HG03097 (cell line): Measurements from ENCODE around the gene ARHGEF25.
"Not testable (repeated sequence)": the region's sequence is repeated elsewhere in the genome, so short reads cannot be mapped to it uniquely, and the experiment has no call there.

Experiments
- ATAC-seq: cut with Tn5 transposase; IDR thresholded peaks from one replicate; pipeline ENCODE4 v1.9.1; 2021; ENCODE audit not compliant: unreplicated experiment, low FRiP score

ARHGEF25 gene

GRCh38 chr12:57607958-57608663, 3.1 kb upstream of the ARHGEF25 start:
- no peak for ATAC-seq

GRCh38 chr12:57609101-57609780, 2.0 kb upstream of the ARHGEF25 start:
- ATAC-seq = no peak

DNA sequence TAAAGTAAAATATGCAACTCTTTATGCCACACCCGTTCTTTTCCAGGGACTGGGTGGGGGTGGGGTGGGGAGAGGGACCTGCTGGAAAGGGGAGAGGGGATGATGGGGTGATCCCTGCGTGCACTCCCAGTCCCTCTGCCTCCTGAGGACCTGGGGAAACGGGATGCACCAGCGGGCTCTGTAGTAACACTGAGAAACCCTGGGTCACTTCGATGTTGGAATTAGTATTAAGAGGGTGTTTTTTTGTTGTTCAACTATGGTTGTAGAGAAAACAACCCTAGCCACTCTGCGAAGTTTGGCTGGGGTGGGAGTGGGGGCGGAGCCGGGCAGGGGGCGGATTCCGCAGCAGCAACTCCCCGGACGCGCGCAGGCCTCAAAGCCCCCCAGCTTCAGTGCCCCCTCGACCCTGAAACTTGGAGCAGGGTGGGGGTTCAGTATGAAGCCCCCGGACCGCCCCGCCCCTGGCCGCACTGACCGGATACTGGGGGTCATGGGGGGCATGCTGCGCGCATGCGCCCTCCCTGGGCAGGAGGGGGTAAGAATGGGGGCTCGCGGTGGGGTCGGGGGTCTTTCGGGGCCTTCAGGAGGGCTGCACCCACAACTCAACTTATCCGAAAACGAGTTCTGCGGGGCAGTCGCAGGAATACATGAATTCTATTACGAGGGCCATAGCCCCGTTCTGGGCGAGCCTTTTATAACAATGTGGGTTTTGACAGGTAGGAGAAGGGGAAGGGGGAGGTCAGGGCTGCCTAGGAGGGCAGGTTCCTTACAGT, 1.3 kb upstream of the ARHGEF25 start:
- ATAC-seq = no peak

DNA sequence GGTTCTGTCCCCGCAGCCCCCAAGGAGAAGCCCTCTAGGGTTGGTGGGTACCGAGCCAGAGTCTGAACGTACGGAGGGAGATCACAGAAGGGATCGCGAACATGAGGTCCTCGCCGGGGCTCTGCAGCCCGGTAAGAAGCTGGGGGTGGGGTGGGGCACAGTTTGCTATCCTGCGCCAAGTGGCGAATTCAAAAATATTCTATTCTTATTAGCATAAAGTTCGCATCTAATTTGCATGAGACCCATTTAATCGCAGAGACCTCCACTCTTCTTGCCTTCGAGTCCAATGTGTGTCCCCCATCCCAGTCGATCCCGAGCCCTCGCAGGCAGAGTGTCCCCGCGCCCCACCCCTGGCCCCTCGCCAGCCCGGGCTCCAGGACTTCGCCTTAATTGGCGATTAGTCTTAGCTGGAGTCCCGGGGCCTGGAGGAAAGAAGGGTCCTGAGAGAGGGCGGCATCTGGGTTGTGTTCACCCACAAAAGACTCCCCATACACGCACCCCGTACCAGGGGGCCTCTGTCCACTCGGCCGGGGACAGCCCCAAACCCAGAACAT, 604 bp upstream of the ARHGEF25 start:
- ATAC-seq = no peak

GRCh38 chr12:57611827-57612710, 834 bp downstream of the ARHGEF25 start:
- ATAC-seq = no peak

DNA sequence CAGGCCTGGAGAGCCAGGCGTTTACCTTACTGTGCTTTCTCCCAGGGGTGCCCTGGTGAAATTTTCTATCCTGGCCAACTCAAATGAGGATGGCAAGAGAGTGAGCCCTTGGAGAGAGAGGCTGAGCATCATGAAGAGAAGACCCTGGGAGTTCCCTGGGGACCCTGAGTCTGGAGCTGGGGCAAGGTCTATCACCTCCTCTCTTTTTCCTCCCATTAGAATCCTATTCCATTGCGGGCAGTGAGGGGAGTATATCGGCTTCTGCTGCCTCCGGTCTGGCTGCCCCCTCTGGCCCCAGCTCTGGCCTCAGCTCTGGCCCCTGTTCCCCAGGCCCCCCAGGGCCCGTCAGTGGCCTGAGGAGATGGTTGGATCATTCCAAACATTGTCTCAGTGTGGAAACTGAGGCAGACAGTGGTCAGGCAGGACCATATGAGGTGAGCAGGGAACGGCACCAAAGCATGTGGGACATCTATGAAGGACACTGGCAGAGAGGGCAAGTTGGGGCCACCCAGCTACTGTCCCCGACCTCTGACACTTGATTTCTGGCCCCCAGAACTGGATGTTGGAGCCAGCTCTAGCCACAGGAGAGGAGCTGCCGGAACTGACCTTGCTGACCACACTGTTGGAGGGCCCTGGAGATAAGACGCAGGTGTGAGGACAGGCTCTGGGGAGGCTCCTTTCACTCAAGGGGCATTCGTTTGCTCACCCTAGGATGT, 1.6 kb downstream of the ARHGEF25 start:
- no peak for ATAC-seq

DNA sequence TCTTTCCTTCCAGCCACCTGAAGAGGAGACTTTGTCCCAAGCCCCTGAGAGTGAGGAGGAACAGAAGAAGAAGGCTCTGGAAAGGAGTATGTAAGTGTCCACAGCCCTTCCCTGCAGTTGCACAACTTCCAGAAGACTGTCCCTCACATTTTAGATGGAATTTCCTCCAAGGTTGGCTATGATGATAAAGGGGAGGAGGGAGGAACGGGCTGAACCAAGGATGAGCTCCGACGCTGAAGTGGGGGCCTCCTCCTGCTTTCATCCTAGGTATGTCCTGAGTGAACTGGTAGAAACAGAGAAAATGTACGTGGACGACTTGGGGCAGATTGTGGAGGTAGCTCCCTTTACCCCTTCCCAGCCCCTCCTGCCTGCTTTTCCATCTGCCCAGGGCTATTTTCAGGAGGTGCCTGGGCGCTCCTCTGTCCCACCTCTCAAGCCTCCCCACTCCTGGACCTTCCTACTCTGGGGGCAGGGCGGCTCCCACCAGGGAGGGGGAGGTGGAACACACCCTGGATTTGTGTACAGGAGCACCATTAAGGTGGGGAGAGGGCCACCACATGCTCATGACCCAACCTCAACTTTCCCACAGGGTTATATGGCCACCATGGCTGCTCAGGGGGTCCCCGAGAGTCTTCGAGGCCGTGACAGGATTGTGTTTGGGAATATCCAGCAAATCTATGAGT, 2.3 kb downstream of the ARHGEF25 start:
- no peak for ATAC-seq

DNA sequence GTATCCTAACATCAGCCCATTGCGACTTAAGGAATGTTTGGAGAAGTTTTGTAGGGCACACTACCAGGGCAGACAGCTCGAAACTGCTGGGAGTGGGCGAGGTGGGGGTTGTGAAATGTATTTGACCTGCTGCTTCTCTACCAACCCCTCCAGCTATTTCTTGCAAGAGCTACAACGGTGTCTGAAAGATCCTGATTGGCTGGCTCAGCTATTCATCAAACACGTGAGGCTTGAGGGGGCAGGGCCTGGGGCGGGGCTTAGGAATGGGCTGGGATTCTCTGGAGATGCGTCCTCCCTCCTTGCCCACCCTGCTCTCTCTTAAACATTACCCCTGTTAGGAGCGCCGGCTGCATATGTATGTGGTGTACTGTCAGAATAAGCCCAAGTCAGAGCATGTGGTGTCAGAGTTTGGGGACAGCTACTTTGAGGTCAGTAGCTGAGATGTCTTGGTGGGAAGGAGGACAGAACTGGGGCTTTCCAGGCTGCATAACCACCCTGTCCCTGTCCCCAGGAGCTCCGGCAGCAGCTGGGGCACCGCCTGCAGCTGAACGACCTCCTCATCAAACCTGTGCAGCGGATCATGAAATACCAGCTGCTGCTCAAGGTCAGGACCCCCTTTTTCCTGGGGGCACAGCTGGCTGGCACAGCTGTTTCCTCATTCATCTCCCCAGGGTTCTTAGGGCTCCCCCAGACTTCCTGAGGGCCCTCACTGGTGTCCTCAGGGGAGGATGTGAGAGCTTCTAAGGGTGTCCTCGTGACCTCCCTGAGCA, 3.1 kb downstream of the ARHGEF25 start:
- no peak for ATAC-seq

- no peak for ATAC-seq
Observed at GRCh38 chr12:57614948-57615500, 3.8 kb downstream of the ARHGEF25 start.

DNA sequence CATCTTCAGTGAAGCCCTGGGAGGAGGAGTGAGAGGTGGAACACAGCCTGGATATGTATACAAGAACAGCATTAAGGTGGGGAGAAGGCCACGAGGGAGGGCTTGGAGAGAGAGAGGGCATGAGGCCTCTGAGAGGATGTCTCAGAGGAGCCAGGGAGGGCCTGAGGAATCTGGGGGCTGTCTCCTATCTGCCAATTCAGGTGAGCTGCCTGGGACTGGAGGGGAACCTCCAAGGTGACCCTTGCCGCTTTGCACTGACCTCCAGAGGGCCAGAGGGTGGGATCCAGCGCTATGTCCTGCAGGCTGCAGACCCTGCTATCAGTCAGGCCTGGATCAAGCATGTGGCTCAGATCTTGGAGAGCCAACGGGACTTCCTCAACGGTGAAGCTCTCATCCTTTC, 4.4 kb downstream of the ARHGEF25 start:
- no peak for ATAC-seq

- ATAC-seq = no peak
Observed at GRCh38 chr12:57616383-57617101, 5.3 kb downstream of the ARHGEF25 start.

DNA sequence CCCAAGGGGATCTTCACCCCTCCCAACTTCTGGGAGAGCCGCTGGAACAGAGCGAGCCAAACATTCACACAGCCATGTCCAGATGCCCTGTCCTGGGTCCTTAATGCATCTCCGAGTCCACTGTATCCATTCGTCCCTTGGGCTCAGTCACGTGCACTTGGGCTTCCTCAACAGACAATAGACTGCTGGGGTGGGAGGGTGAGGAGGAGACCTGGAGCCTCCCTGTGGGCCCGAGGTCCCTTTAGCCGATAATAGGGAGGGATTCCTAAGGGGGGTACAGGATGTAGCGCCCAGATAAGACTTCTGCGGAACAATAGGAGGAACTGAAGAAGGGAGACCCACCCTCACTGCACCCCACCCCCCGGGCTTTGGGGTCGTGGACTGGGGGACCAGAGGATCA, 6.7 kb downstream of the ARHGEF25 start:
- ATAC-seq = no peak

- not testable (repeated sequence) for ATAC-seq
Observed at GRCh38 chr12:57618431-57618830, 7.2 kb downstream of the ARHGEF25 start.

DNA sequence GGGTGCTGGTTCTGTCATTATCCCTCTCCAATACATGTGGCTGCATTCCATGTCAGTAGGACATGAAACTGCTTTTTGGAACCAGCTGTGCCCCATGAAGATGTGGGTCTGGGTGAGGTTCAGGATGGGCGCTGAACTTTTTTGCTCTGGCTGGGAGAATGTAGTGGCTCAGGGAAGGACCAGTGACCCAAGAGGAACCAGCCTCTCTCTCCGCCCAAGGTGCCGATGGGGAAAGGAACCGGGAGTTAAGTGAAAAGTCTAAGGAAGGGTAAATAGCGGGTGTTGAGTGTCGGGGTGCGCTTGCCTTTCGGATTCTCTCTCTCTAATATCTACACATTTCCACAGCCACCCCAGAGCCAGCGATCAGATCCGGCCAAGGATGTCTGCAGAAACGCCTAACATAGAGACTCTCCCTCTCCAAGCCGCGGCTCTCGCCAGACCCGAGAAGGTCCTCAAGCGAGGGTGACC, 7.8 kb downstream of the ARHGEF25 start:
- ATAC-seq = no peak

DNA sequence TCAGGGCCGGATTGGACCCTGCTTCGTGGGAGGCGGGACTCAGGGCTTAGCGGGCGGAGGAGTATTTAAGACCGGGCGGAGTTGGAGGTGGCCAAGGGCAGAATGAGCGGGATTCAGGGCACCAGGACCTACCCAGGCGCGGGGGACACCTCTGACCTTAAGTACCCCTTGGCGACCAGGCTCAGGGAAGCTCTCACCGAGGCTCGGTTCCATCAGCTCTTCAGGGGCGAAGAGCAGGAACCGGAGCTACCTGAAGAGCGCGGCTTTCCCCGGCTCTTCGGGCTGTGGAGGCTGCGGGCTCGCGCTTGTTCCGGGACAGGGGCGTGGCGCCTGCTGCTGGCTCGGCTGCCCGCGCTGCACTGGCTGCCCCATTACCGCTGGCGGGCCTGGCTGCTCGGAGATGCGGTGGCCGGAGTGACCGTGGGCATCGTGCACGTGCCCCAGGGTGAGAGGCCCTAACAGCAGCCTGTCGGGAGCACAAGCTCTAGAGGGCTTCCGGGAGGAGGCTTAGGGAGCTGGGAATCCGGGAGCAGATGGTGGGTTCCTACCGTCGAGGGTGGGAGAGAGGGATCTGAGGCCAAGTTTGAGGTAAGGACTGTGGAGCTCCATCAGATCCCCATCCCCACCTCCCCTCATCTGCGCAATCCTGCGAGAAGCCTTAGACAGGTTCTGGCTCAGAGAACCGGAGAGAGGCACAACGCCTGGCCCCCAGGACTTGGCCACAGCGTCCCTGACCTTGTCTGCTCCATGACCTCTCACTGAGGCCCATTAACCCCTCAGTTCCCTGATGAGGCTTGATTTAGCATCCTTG, 8.4 kb downstream of the ARHGEF25 start:
- no peak for ATAC-seq

DNA sequence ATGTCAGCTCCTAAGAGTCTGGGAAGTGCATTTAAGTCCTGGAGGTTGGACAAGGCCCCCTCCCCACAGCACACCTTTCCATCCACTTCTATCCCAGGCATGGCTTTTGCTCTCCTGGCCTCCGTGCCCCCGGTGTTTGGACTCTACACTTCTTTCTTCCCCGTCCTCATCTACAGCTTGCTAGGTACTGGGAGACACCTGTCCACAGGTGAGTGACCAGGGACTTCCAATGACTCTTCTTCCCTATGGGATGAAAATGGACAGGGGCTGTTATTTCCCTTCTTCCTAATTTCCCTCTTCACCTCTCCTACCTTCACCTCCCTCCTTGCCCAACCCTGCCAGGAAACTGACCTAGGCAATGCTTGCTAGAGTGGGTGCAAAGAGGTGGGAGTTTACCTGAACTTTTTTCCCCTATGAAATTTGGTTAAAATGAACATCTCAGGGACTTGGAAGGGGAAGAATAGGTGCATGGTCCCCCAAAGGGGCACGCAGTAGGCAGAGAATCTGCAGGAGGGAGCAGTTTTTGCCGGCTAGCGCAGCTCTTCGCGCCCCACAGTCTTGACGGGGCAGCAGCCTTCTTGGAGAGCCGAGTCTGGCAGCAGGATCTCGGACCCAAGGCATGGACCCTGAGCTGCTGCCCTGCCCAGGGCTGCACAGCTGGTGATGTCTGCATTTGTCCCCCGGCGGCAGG, 9.2 kb downstream of the ARHGEF25 start:
- no peak for ATAC-seq
